Liver (tissue), 9 donors: Measurements from ENCODE around the gene COL6A2. TPM values are rescaled to one million over a fixed set of nuclear protein-coding genes. Genes with fewer than 3 reads are reported as not detected.
"Not testable (repeated sequence)": the region's sequence is repeated elsewhere in the genome, so short reads cannot be mapped to it uniquely, and the experiment has no call there.

Experiments
- DNase-seq: peaks from one replicate; pipeline ENCODE4 v3.0.0-alpha.2; 2017; ENCODE audit warnings: low spot score
- H3K27ac ChIP-seq, 2 donors: one replicate each; pipeline ENCODE4 v1.7.0; 2013; ENCODE audit warnings: inconsistent platforms in 2 of 2, low read length in 2 of 2, control low read depth in 1 of 2, low read depth in 1 of 2, mild to moderate bottlenecking in 1 of 2
- H3K27me3 ChIP-seq, 4 donors: one replicate each; pipeline versions ENCODE4 v1.6.1 to v1.7.0; 2013; ENCODE audit warnings: low read length in 3 of 4, inconsistent platforms in 1 of 4, mild to moderate bottlenecking in 1 of 4, moderate library complexity in 1 of 4; ENCODE audit not compliant: control insufficient read depth in 4 of 4, insufficient read depth in 4 of 4
- H3K36me3 ChIP-seq, 4 donors: one replicate each; pipeline versions ENCODE4 v1.6.1 to v1.7.0; 2013; ENCODE audit warnings: low read length in 3 of 4, mild to moderate bottlenecking in 3 of 4, low read depth in 1 of 4, moderate library complexity in 1 of 4; ENCODE audit not compliant: control insufficient read depth in 4 of 4, insufficient read depth in 3 of 4
- H3K4me1 ChIP-seq, 4 donors: one replicate each; pipeline versions ENCODE4 v1.6.1 to v1.7.0; 2013; ENCODE audit warnings: low read length in 3 of 4, mild to moderate bottlenecking in 3 of 4, moderate library complexity in 1 of 4; ENCODE audit not compliant: control insufficient read depth in 4 of 4, insufficient read depth in 4 of 4
- H3K4me3 ChIP-seq, 3 donors: one replicate each; pipeline versions ENCODE4 v1.6.1 to v1.7.0; 2013; ENCODE audit warnings: low read length in 3 of 3, control low read depth in 1 of 3, low read depth in 1 of 3, mild to moderate bottlenecking in 1 of 3
- H3K9ac ChIP-seq, 2 donors: one replicate each; pipeline ENCODE4 v1.7.0; 2013; ENCODE audit warnings: low read length in 2 of 2, mild to moderate bottlenecking in 2 of 2, moderate library complexity in 2 of 2, control low read depth in 1 of 2, low read depth in 1 of 2
- H3K9me3 ChIP-seq, 4 donors: one replicate each; pipeline versions ENCODE4 v1.6.1 to v1.7.0; 2013; ENCODE audit warnings: low read length in 3 of 4; ENCODE audit not compliant: control insufficient read depth in 4 of 4
- ATF3 ChIP-seq: IDR thresholded peaks from 2 replicates; pipeline ENCODE4 v1.6.1; 2016; ENCODE audit warnings: antibody characterized with exemption
- EGR1 ChIP-seq, 2 donors: IDR thresholded peaks; 2 replicates each; pipeline ENCODE4 v1.6.1; 2016 to 2018; ENCODE audit warnings: antibody characterized with exemption in 2 of 2, low read depth in 2 of 2
- FOXA1 ChIP-seq: IDR thresholded peaks from 2 replicates; pipeline ENCODE4 v1.6.1; 2016; ENCODE audit warnings: antibody characterized with exemption
- FOXA2 ChIP-seq: IDR thresholded peaks from 2 replicates; pipeline ENCODE4 v1.6.1; 2016; ENCODE audit warnings: antibody characterized with exemption
- GABPA ChIP-seq, 2 donors: IDR thresholded peaks in 1 of 2; conservative IDR thresholded peaks in 1 of 2; 2 replicates each; pipeline ENCODE4 v1.6.1; 2016; ENCODE audit warnings: antibody characterized with exemption in 2 of 2, mild to moderate bottlenecking in 1 of 2, moderate library complexity in 1 of 2
- HNF4A ChIP-seq, 2 donors: conservative IDR thresholded peaks; 2 replicates each; pipeline ENCODE4 v1.6.1; 2016; ENCODE audit warnings: antibody characterized with exemption in 2 of 2, mild to moderate bottlenecking in 2 of 2
- HNF4G ChIP-seq: IDR thresholded peaks from 2 replicates; pipeline ENCODE4 v1.6.1; 2016; ENCODE audit warnings: antibody characterized with exemption
- JUND ChIP-seq, 2 donors: IDR thresholded peaks; 2 replicates each; pipeline ENCODE4 v1.6.1; 2016; ENCODE audit warnings: antibody characterized with exemption in 2 of 2
- NR2F2 ChIP-seq: IDR thresholded peaks from 2 replicates; pipeline ENCODE4 v1.6.1; 2016; ENCODE audit warnings: antibody characterized with exemption
- RAD21 ChIP-seq, 2 donors: IDR thresholded peaks; 2 replicates each; pipeline ENCODE4 v1.6.1; 2016; ENCODE audit warnings: antibody characterized with exemption in 2 of 2, mild to moderate bottlenecking in 2 of 2
- RXRA ChIP-seq, 2 donors: IDR thresholded peaks; 2 replicates each; pipeline ENCODE4 v1.6.1; 2017 to 2018; ENCODE audit warnings: antibody characterized with exemption in 2 of 2, mild to moderate bottlenecking in 1 of 2
- SP1 ChIP-seq: IDR thresholded peaks from 2 replicates; pipeline ENCODE4 v1.6.1; 2018; ENCODE audit warnings: antibody characterized with exemption, mild to moderate bottlenecking
- TAF1 ChIP-seq: conservative IDR thresholded peaks from 2 replicates; pipeline ENCODE4 v1.6.1; 2016; ENCODE audit warnings: antibody characterized with exemption, mild to moderate bottlenecking
- YY1 ChIP-seq: IDR thresholded peaks from 2 replicates; pipeline ENCODE4 v1.6.1; 2016; ENCODE audit warnings: antibody characterized with exemption, mild to moderate bottlenecking
- ZBTB33 ChIP-seq: IDR thresholded peaks from 2 replicates; pipeline ENCODE4 v1.6.1; 2016; ENCODE audit warnings: antibody characterized with exemption
- WGBS: extraction: QIAGEN DNeasy Blood & Tissue Kit; methylation state at CpG from one replicate; pipeline ENCODE4 v1.1.7; 2013; 5-methylcytosine and 5-hydroxymethylcytosine counted together
- polyA plus RNA-seq, 2 donors: library from polyadenylated mRNA; stranded (reverse) in 1 of 2; unstranded in 1 of 2; fragments of 200-250 nt in 1 of 2; fragments of >200 nt in 1 of 2; fragmentation: Nextera tagmentation in 1 of 2; extraction: Ambion mirVana in 1 of 2; gene quantifications; one replicate each; pipeline versions ENCODE4 v1.2.1 to v1.2.3, GENCODE V29; 2013 to 2015
- total RNA-seq, 2 donors: library from RNA; depleted of rRNA; stranded (reverse); fragments of >200 nt; gene quantifications; one replicate each; pipeline ENCODE4 v1.2.3, GENCODE V29; 2014
- TF ChIP-seq, protein P1 (sequence below): IDR thresholded peaks from 2 replicates; pipeline ENCODE4 v1.6.1; 2016; ENCODE audit warnings: antibody characterized with exemption
- TF ChIP-seq, protein P2 (sequence below): IDR thresholded peaks from 2 replicates; pipeline ENCODE4 v1.6.1; 2016; ENCODE audit warnings: antibody characterized with exemption, mild to moderate bottlenecking
- TF ChIP-seq, protein P3 (sequence below): fragments of 150-350 bp; IDR thresholded peaks from 2 replicates; pipeline ENCODE4 v1.5.1; 2017; ENCODE audit warnings: improper control_type of control experiment, low read depth, low read length; ENCODE audit not compliant: missing input control
- donor health status: healthy.
- donor health status: healthy.
- donor health status: healthy.
- donor health status: healthy.
- donor health status: healthy.

Gene COL6A2
- total and polyA plus RNA-seq, 4 donors: 5.8 to 80.8 (median 41.7) TPM

DNA sequence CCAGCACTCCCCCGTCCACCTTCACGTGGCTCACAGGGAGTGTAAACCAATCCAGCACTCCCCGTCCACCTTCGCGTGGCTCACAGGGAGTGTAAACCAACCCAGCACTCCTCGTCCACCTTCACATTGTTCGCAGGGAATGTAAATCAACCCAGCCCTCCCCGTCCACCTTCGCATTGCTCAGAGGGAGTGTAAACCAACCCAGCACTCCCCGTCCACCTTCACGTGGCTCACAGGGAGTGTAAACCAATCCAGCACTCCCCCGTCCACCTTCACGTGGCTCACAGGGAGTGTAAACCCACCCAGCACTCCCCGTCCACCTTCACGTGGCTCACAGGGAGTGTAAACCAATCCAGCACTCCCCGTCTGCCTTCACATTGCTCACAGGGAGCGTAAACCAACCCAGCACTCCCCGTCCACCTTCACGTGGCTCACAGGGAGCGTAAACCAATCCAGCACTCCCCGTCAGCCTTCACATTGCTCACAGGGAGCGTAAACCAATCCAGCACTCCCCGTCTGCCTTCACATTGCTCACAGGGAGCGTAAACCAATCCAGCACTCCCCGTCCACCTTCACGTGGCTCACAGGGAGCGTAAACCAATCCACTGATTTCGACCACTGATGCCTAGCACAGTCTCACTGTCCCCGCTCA lies 42.6 kb downstream of the COL6A2 start:
- H3K4me1 ChIP-seq, H3K4me3 ChIP-seq, H3K9me3 ChIP-seq, H3K27ac ChIP-seq, H3K27me3 ChIP-seq, DNase-seq, H3K9ac ChIP-seq: not testable (repeated sequence)
- 77% methylated on average over 29 of the region's 29 CpGs for WGBS
- peaks cover 11 to 37% (median 20%) of the 10 kb centered on the region in 4 donors for H3K36me3 ChIP-seq

DNA sequence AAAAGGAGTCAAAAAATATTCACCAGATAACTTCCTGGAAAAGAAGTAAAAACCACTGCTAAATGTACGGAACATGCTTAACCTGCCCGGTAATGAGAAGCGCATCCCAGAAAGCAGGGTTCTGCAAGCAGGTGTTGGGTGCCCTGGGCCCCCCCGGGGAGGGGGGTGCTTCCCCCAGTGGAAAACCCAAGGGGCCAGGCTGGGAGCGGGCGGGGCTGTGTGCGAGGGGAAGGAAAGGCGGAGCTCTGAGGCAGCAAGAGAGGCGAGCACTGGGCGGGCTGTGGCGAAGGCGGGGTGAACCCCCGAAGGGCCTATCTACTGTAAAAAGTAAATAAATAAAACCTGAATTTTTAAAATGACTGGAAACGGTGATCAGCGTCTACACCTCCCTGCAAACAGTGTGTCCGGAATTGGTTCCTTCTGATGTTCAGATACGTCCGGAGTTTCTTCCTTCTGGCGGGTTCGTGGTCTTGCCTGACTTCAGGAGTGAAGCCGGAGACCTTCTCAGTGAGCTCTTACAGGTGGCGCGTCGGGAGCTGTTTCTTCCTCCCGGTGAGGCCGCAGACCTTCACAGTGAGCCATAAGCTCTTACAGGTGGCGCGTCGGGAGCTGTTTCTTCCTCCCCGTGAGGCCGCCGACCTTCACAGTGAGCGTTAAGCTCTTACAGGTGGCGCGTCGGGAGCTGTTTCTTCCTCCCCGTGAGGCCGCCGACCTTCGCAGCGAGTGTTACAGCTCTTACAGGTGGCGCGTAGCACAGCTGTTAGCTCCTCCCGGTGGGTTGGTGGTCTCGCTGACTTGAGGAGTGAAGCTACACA lies 44.1 kb downstream of the COL6A2 start:
- peaks cover 0 to 5% (median 1%) of the 10 kb centered on the region in 4 donors for H3K4me1 ChIP-seq
- TF ChIP-seq JUND (IDR thresholded peaks at IDR 0.05) (no peak), RXRA (IDR thresholded peaks at IDR 0.05) (no peak), HNF4A (conservative IDR thresholded peaks at IDR 0.05) (no peak), ATF3 (no peak), SP1 (no peak), HNF4G (no peak), FOXA1 (no peak), TAF1 (no peak), EGR1 (IDR thresholded peaks at IDR 0.05; ENCODE audit: low read depth in 2 of 2) (no peak), ZBTB33 (no peak), GABPA (IDR thresholded peaks at IDR 0.05 in 1 of 2, conservative IDR thresholded peaks at IDR 0.05 in 1 of 2) (no peak), RAD21 (IDR thresholded peaks at IDR 0.05) (no peak), NR2F2 (no peak), YY1 (no peak), FOXA2 (no peak)
- TF ChIP-seq, protein P1, sequence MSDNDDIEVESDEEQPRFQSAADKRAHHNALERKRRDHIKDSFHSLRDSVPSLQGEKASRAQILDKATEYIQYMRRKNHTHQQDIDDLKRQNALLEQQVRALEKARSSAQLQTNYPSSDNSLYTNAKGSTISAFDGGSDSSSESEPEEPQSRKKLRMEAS: no peak
- TF ChIP-seq, protein P2, sequence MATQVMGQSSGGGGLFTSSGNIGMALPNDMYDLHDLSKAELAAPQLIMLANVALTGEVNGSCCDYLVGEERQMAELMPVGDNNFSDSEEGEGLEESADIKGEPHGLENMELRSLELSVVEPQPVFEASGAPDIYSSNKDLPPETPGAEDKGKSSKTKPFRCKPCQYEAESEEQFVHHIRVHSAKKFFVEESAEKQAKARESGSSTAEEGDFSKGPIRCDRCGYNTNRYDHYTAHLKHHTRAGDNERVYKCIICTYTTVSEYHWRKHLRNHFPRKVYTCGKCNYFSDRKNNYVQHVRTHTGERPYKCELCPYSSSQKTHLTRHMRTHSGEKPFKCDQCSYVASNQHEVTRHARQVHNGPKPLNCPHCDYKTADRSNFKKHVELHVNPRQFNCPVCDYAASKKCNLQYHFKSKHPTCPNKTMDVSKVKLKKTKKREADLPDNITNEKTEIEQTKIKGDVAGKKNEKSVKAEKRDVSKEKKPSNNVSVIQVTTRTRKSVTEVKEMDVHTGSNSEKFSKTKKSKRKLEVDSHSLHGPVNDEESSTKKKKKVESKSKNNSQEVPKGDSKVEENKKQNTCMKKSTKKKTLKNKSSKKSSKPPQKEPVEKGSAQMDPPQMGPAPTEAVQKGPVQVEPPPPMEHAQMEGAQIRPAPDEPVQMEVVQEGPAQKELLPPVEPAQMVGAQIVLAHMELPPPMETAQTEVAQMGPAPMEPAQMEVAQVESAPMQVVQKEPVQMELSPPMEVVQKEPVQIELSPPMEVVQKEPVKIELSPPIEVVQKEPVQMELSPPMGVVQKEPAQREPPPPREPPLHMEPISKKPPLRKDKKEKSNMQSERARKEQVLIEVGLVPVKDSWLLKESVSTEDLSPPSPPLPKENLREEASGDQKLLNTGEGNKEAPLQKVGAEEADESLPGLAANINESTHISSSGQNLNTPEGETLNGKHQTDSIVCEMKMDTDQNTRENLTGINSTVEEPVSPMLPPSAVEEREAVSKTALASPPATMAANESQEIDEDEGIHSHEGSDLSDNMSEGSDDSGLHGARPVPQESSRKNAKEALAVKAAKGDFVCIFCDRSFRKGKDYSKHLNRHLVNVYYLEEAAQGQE: no peak
- TF ChIP-seq, protein P3, sequence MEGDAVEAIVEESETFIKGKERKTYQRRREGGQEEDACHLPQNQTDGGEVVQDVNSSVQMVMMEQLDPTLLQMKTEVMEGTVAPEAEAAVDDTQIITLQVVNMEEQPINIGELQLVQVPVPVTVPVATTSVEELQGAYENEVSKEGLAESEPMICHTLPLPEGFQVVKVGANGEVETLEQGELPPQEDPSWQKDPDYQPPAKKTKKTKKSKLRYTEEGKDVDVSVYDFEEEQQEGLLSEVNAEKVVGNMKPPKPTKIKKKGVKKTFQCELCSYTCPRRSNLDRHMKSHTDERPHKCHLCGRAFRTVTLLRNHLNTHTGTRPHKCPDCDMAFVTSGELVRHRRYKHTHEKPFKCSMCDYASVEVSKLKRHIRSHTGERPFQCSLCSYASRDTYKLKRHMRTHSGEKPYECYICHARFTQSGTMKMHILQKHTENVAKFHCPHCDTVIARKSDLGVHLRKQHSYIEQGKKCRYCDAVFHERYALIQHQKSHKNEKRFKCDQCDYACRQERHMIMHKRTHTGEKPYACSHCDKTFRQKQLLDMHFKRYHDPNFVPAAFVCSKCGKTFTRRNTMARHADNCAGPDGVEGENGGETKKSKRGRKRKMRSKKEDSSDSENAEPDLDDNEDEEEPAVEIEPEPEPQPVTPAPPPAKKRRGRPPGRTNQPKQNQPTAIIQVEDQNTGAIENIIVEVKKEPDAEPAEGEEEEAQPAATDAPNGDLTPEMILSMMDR: no peak
- peaks cover 0 to 3% (median 0%) of the 10 kb centered on the region in 4 donors for H3K9me3 ChIP-seq
- no peaks in the 10 kb centered on the region for H3K27me3 ChIP-seq
- H3K4me3 ChIP-seq: no peak overlapping the region
- H3K27ac ChIP-seq: no peak overlapping the region
- 94% methylated on average over 45 of the region's 45 CpGs for WGBS
- no peak overlapping the region for H3K9ac ChIP-seq
- DNase-seq: no peak
- peaks cover 16 to 46% (median 21%) of the 10 kb centered on the region in 4 donors for H3K36me3 ChIP-seq
